ENCODE data around the gene ATRN. TPM values are rescaled to one million over a fixed set of nuclear protein-coding genes. Genes with fewer than 3 reads are reported as not detected.

The ATRN gene
- total and polyA plus RNA-seq, 2 donors (not counting 1 experiment from before 2014, with no cell fraction given), result 5.8 to 19.5 TPM

GRCh38 chr20:3479759-3480615 lies 9.2 kb downstream of the ATRN start:
- Histone ChIP-seq H3K4me3 (ENCODE audit: control extremely low read depth in 1 of 5, extremely low read depth in 1 of 5, insufficient read depth in 1 of 5, low read depth in 2 of 5, low read length in 4 of 5) (no peak overlapping the region), H2AFZ (ENCODE audit: insufficient read depth, low read depth, low read length, poor library complexity, severe bottlenecking) (no peak overlapping the region), H3K9ac (ENCODE audit: low read length) (no peak overlapping the region), H4K20me1 (ENCODE audit: control insufficient read depth, insufficient read depth, low read length, poor library complexity, severe bottlenecking) (peaks cover 17% of the 10 kb centered on the region), H3K27me3 (replicated peaks in 1 of 4; ENCODE audit: control extremely low read depth in 1 of 4, control insufficient read depth in 3 of 4, insufficient read depth in 4 of 4, low read length in 3 of 4) (no peaks in the 10 kb centered on the region), H3K27ac (ENCODE audit: low read length in 2 of 2) (no peak overlapping the region), H3K4me1 (ENCODE audit: control insufficient read depth in 2 of 2, insufficient read depth in 2 of 2, low read length in 2 of 2) (no peaks in the 10 kb centered on the region), H3K9me3 (ENCODE audit: control extremely low read depth in 1 of 3, control insufficient read depth in 2 of 3, insufficient read depth in 1 of 3, low read length in 2 of 3) (no peaks in the 10 kb centered on the region), H3K79me2 (ENCODE audit: control insufficient read depth, insufficient read depth, low read length) (peaks cover 15% of the 10 kb centered on the region), H3K4me2 (replicated peaks; ENCODE audit: low read depth, low read length, poor library complexity, severe bottlenecking) (no peak overlapping the region), H3K36me3 (replicated peaks in 1 of 2; ENCODE audit: control extremely low read depth in 1 of 2, control insufficient read depth in 1 of 2, extremely low read depth in 1 of 2, insufficient read depth in 2 of 2, low read length in 1 of 2) (peaks cover 0 to 2% of the 10 kb centered on the region in 2 experiments)
- Mint-ChIP-seq H3K4me1 (peaks cover 16% of the 10 kb centered on the region), H3K27me3 (no peaks in the 10 kb centered on the region), H3K9me3 (ENCODE audit: insufficient read depth) (no peaks in the 10 kb centered on the region), H3K27ac (no peak overlapping the region), H3K4me3 (no peak overlapping the region)
- WGBS (ENCODE audit: insufficient coverage), result 98% methylated on average over 8 of the region's 11 CpGs
- TF ChIP-seq CTCF (IDR thresholded peaks at IDR 0.05), result no peak
- ChIA-PET CTCF (no interaction called here), POLR2A (no interaction called here)
- intact Hi-C loops (cut with micrococcal nuclease), result loop anchor here (10.0 kb wide), 1 partner anchor 435 kb away; the partner anchor contains the start of genes GNRH2 and MRPS26
- DNase-seq (no peak), ATAC-seq (ENCODE audit: low read depth) (no peak)

DNA sequence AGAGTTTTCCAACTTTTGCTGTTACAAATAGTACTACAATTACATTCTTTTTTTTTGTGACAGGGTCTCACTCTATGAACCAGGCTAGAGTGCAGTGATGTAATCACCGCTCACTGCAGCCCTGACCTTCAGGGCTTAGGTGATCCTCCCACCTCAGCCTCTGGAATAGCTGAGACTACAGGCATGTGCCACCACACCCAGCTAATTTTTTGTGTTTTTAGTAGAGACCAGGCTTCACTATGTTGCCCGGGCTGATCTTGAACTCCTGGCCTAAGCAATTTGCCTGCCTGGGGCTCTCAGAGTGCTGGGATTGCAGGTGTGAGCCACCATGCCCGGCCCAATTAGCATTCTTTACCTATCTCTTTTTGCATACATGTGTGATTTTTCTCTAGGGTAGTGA lies 12.5 kb downstream of the ATRN start:
- H3K9me3 ChIP-seq (ENCODE audit: control extremely low read depth in 1 of 3, control insufficient read depth in 2 of 3, insufficient read depth in 1 of 3, low read length in 2 of 3), result peaks cover 2 to 14% (median 4%) of the 10 kb centered on the region in 3 donors
- H3K27me3 ChIP-seq (replicated peaks in 1 of 4; ENCODE audit: control extremely low read depth in 1 of 4, control insufficient read depth in 3 of 4, insufficient read depth in 4 of 4, low read length in 3 of 4), result no peaks in the 10 kb centered on the region
- peaks cover 13% of the 10 kb centered on the region for H3K4me1 Mint-ChIP-seq
- ChIA-PET CTCF (no interaction called here), POLR2A (no interaction called here)
- no peak overlapping the region for H2AFZ ChIP-seq (ENCODE audit: insufficient read depth, low read depth, low read length, poor library complexity, severe bottlenecking)
- no peak for DNase-seq
- no peaks in the 10 kb centered on the region for H3K4me1 ChIP-seq (ENCODE audit: control insufficient read depth in 2 of 2, insufficient read depth in 2 of 2, low read length in 2 of 2)
- H3K27ac ChIP-seq (ENCODE audit: low read length in 2 of 2), result no peak overlapping the region
- ATAC-seq (ENCODE audit: low read depth), result no peak
- no peak overlapping the region for H3K27ac Mint-ChIP-seq
- H3K4me2 ChIP-seq (replicated peaks; ENCODE audit: low read depth, low read length, poor library complexity, severe bottlenecking), result no peak overlapping the region
- H3K79me2 ChIP-seq (ENCODE audit: control insufficient read depth, insufficient read depth, low read length), result peaks cover 31% of the 10 kb centered on the region
- H3K4me3 ChIP-seq (ENCODE audit: control extremely low read depth in 1 of 5, extremely low read depth in 1 of 5, insufficient read depth in 1 of 5, low read depth in 2 of 5, low read length in 4 of 5), result no peak overlapping the region
- intact Hi-C loops (cut with micrococcal nuclease), result no loop called here
- no peak overlapping the region for H3K9ac ChIP-seq (ENCODE audit: low read length)
- no peaks in the 10 kb centered on the region for H3K27me3 Mint-ChIP-seq
- TF ChIP-seq CTCF (IDR thresholded peaks at IDR 0.05) (no peak), EZH2 (IDR thresholded peaks at IDR 0.05; ENCODE audit: borderline replicate concordance, insufficient read depth, low read depth, low read length, poor library complexity, severe bottlenecking) (no peak)
- 100% methylated on average over 2 of the region's 3 CpGs for WGBS (ENCODE audit: insufficient coverage)
- peaks cover 17% of the 10 kb centered on the region for H4K20me1 ChIP-seq (ENCODE audit: control insufficient read depth, insufficient read depth, low read length, poor library complexity, severe bottlenecking)
- no peak overlapping the region for H3K4me3 Mint-ChIP-seq
- no peaks in the 10 kb centered on the region for H3K9me3 Mint-ChIP-seq (ENCODE audit: insufficient read depth)
- peaks cover 0 to 2% of the 10 kb centered on the region in 2 experiments for H3K36me3 ChIP-seq (replicated peaks in 1 of 2; ENCODE audit: control extremely low read depth in 1 of 2, control insufficient read depth in 1 of 2, extremely low read depth in 1 of 2, insufficient read depth in 2 of 2, low read length in 1 of 2)

All from B cell (primary cell).